ENCODE results near the gene IER3. TPM values are rescaled to one million over a fixed set of nuclear protein-coding genes. Genes with fewer than 3 reads are reported as not detected.

Gene IER3
- total and polyA plus RNA-seq, 2 experiments from 2014 or later: 19.9 to 21.2 TPM

GRCh38 chr6:30769088-30769852, 24.9 kb upstream of the IER3 start:
- Mint-ChIP-seq H3K27ac (peak overlapping the region; percentile 94), H3K36me3 (ENCODE audit: low read depth) (no peaks in the 10 kb centered on the region), H3K4me1 (peaks cover 52% of the 10 kb centered on the region), H3K9me3 (no peaks in the 10 kb centered on the region; the same call in 2 of the 3 replicates), H3K27me3 (ENCODE audit: insufficient read depth, low read depth, poor library complexity) (peaks cover 13% of the 10 kb centered on the region), H3K4me3 (peak overlapping the region; percentile 43; the same call in 2 of the 3 replicates)
- H3K9me2 ChIP-seq (ENCODE audit: insufficient read depth): no peaks in the 10 kb centered on the region
- TF ChIP-seq, protein P1, sequence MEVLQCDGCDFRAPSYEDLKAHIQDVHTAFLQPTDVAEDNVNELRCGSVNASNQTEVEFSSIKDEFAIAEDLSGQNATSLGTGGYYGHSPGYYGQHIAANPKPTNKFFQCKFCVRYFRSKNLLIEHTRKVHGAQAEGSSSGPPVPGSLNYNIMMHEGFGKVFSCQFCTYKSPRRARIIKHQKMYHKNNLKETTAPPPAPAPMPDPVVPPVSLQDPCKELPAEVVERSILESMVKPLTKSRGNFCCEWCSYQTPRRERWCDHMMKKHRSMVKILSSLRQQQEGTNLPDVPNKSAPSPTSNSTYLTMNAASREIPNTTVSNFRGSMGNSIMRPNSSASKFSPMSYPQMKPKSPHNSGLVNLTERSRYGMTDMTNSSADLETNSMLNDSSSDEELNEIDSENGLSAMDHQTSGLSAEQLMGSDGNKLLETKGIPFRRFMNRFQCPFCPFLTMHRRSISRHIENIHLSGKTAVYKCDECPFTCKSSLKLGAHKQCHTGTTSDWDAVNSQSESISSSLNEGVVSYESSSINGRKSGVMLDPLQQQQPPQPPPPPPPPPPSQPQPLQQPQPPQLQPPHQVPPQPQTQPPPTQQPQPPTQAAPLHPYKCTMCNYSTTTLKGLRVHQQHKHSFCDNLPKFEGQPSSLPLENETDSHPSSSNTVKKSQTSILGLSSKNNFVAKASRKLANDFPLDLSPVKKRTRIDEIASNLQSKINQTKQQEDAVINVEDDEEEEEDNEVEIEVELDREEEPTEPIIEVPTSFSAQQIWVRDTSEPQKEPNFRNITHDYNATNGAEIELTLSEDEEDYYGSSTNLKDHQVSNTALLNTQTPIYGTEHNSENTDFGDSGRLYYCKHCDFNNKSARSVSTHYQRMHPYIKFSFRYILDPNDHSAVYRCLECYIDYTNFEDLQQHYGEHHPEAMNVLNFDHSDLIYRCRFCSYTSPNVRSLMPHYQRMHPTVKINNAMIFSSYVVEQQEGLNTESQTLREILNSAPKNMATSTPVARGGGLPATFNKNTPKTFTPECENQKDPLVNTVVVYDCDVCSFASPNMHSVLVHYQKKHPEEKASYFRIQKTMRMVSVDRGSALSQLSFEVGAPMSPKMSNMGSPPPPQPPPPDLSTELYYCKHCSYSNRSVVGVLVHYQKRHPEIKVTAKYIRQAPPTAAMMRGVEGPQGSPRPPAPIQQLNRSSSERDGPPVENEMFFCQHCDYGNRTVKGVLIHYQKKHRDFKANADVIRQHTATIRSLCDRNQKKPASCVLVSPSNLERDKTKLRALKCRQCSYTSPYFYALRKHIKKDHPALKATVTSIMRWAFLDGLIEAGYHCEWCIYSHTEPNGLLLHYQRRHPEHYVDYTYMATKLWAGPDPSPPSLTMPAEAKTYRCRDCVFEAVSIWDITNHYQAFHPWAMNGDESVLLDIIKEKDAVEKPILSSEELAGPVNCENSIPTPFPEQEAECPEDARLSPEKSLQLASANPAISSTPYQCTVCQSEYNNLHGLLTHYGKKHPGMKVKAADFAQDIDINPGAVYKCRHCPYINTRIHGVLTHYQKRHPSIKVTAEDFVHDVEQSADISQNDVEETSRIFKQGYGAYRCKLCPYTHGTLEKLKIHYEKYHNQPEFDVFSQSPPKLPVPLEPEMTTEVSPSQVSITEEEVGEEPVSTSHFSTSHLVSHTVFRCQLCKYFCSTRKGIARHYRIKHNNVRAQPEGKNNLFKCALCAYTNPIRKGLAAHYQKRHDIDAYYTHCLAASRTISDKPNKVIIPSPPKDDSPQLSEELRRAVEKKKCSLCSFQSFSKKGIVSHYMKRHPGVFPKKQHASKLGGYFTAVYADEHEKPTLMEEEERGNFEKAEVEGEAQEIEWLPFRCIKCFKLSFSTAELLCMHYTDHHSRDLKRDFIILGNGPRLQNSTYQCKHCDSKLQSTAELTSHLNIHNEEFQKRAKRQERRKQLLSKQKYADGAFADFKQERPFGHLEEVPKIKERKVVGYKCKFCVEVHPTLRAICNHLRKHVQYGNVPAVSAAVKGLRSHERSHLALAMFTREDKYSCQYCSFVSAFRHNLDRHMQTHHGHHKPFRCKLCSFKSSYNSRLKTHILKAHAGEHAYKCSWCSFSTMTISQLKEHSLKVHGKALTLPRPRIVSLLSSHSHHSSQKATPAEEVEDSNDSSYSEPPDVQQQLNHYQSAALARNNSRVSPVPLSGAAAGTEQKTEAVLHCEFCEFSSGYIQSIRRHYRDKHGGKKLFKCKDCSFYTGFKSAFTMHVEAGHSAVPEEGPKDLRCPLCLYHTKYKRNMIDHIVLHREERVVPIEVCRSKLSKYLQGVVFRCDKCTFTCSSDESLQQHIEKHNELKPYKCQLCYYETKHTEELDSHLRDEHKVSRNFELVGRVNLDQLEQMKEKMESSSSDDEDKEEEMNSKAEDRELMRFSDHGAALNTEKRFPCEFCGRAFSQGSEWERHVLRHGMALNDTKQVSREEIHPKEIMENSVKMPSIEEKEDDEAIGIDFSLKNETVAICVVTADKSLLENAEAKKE (CRISPR knock-in tag; IDR thresholded peaks at IDR 0.05): 0 out of 2 replicates have a peak, but pooled peaks have one; percentile 23
- peak; percentile 77 for TF ChIP-seq CREB1 (CRISPR knock-in tag; IDR thresholded peaks at IDR 0.05; ENCODE audit: low read depth)
- no peak for TF ChIP-seq STAT1 (IDR thresholded peaks at IDR 0.05; ENCODE audit: unreplicated experiment)
- no peak for TF ChIP-seq EZH2phosphoT487 (IDR thresholded peaks at IDR 0.05; ENCODE audit: unreplicated experiment)
- TF ChIP-seq CTCF (conservative IDR thresholded peaks at IDR 0.05; ENCODE audit: low read depth in 2 of 2): no peak
- H2AFZ ChIP-seq: peak overlapping the region; percentile 95
- no peaks in the 10 kb centered on the region for H3F3A ChIP-seq (replicated peaks; ENCODE audit: low read depth)
- no peak overlapping the region for H3K4me3 ChIP-seq
- peak; percentile 81 for ATAC-seq
- no peaks in the 10 kb centered on the region for H3K79me2 ChIP-seq (replicated peaks; ENCODE audit: insufficient read depth)
- H3K4me2 ChIP-seq: peak overlapping the region; percentile 46
- no peak overlapping the region for H3K27ac ChIP-seq (ENCODE audit: low read depth)
- H3K27me3 ChIP-seq (ENCODE audit: insufficient read depth): no peaks in the 10 kb centered on the region
- DNase-seq (ENCODE audit: low spot score): peak; percentile 66
- no peaks in the 10 kb centered on the region for H3K36me3 ChIP-seq (ENCODE audit: insufficient read depth)
- H3K4me1 ChIP-seq (ENCODE audit: insufficient read depth): peaks cover 29% of the 10 kb centered on the region
- H4K20me1 ChIP-seq (replicated peaks; ENCODE audit: insufficient read depth): no peaks in the 10 kb centered on the region
